ENCODE data around the gene AP3S2.
"Not testable (repeated sequence)": the region's sequence is repeated elsewhere in the genome, so short reads cannot be mapped to it uniquely, and the experiment has no call there.

Gene AP3S2

DNA sequence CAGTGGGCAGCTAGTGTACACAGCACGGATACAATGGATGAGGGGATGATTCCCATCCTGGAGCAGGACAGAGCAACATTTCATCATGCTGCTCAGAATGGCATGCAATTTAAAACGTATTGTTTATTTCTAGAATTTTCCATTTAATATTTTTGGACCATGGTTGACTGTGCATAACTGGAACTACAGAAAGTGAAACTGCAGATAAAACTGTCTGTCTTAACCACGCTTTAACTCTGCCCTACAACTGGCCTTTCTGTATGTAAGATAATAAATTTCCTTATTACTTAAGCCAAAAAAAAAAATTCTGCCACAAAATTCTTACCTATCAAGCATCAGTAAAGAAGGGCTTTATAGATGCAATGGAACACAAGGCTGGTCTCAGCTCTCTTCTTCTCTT lies 33.4 kb downstream of the AP3S2 start:
- Mint-ChIP-seq H3K4me3 (no peak overlapping the region), H3K27ac (no peak overlapping the region)

DNA sequence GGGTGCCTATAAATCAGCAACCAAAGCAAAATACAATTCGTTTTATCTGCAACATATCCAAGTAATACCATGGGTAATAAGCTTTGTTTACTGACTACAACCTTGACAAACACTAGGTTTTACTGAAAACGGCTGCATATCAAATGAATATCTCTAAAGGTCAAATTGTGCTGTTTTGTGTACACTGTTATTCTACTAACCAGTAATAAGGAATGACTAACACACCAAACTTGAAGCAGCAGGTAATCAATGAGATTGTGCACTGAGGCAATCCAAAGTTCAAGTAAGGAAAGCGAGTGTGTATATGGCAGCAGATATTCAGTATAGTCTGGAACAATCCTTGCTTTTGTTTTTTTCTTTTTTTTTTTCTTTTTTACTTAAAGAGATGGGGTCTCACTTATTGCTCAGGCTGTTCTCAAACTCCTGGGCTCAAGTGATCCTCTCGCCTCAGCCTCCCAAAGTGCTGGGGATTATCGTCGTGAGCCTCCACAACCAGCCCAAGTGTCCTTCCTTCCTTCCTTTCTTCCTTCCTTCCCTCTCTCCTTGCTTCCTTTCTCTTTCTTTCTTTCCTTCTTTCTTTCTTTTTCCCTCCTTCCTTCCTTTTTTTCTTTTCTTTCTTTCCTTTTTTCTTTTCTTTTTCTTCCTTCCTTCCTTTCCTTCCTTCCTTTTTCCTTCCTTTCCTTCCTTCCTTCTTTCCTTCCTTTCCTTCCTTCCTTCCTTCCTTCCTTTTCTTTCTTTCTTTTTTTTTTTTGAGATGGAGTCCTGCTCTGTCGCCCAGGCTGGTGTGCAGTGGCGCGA lies 34.9 kb downstream of the AP3S2 start:
- Mint-ChIP-seq H3K4me3 (no peak overlapping the region), H3K27me3 (ENCODE audit: low read depth, poor library complexity) (peaks cover 13% of the 10 kb centered on the region), H3K36me3 (ENCODE audit: low read depth) (peaks cover 48% of the 10 kb centered on the region), H3K4me1 (no peaks in the 10 kb centered on the region), H3K9me3 (peaks cover 11% of the 10 kb centered on the region), H3K27ac (no peak overlapping the region)
- TF ChIP-seq CTCF (IDR thresholded peaks at IDR 0.05) = no peak
- no peak for DNase-seq

More for the DNA sequence above, 33.4 kb downstream of the AP3S2 start:
- H3K9me3 Mint-ChIP-seq = peaks cover 11% of the 10 kb centered on the region
- H3K27me3 Mint-ChIP-seq (ENCODE audit: low read depth, poor library complexity) = peaks cover 13% of the 10 kb centered on the region
- no peaks in the 10 kb centered on the region for H3K4me1 Mint-ChIP-seq
- DNase-seq = no peak
- no peak for TF ChIP-seq CTCF (IDR thresholded peaks at IDR 0.05)
- H3K36me3 Mint-ChIP-seq (ENCODE audit: low read depth) = peaks cover 61% of the 10 kb centered on the region

- H3K9me3 Mint-ChIP-seq = peaks cover 19% of the 10 kb centered on the region
- no peaks in the 10 kb centered on the region for H3K4me1 Mint-ChIP-seq
- TF ChIP-seq CTCF (IDR thresholded peaks at IDR 0.05) = no peak
- H3K27me3 Mint-ChIP-seq (ENCODE audit: low read depth, poor library complexity) = peaks cover 13% of the 10 kb centered on the region
- no peak overlapping the region for H3K4me3 Mint-ChIP-seq
- H3K36me3 Mint-ChIP-seq (ENCODE audit: low read depth) = peaks cover 57% of the 10 kb centered on the region
- no peak overlapping the region for H3K27ac Mint-ChIP-seq
- no peak for DNase-seq
Measured at GRCh38 chr15:89857673-89858072, 36.1 kb downstream of the AP3S2 start.

DNA sequence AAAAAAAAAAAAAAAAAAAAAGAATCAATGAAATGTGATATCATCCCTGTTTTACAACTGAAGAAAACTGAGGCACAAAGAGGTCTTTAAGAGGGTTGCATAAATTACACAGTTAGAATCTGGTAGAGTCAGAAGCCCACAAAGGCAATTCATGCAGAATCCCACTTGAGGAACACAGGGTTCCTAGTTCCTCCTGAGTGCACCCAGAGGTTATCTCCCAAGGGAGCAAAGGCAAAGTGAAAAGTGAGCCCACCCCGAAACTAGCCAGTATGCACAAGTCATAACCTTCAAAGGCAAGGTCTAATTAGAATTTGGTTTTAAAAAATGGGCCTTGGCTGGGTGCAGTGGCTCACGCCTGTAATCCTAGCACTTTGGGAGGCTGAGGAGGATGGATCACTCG lies 37.8 kb downstream of the AP3S2 start:
- no peak for DNase-seq
- no peaks in the 10 kb centered on the region for H3K4me1 Mint-ChIP-seq

GRCh38 chr15:89854863-89855262 lies 38.9 kb downstream of the AP3S2 start:
- H3K4me3 Mint-ChIP-seq, DNase-seq, H3K4me1 Mint-ChIP-seq, H3K27ac Mint-ChIP-seq: not testable (repeated sequence)
- Mint-ChIP-seq H3K36me3 (ENCODE audit: low read depth) (peaks cover 73% of the 10 kb centered on the region), H3K9me3 (peaks cover 24% of the 10 kb centered on the region), H3K27me3 (ENCODE audit: low read depth, poor library complexity) (peaks cover 13% of the 10 kb centered on the region)

More for the DNA sequence above, 37.8 kb downstream of the AP3S2 start:
- peaks cover 24% of the 10 kb centered on the region for H3K9me3 Mint-ChIP-seq
- H3K36me3 Mint-ChIP-seq (ENCODE audit: low read depth) = peaks cover 73% of the 10 kb centered on the region
- no peak for TF ChIP-seq CTCF (IDR thresholded peaks at IDR 0.05)
- no peak overlapping the region for H3K4me3 Mint-ChIP-seq
- no peak overlapping the region for H3K27ac Mint-ChIP-seq
- peaks cover 13% of the 10 kb centered on the region for H3K27me3 Mint-ChIP-seq (ENCODE audit: low read depth, poor library complexity)

DNA sequence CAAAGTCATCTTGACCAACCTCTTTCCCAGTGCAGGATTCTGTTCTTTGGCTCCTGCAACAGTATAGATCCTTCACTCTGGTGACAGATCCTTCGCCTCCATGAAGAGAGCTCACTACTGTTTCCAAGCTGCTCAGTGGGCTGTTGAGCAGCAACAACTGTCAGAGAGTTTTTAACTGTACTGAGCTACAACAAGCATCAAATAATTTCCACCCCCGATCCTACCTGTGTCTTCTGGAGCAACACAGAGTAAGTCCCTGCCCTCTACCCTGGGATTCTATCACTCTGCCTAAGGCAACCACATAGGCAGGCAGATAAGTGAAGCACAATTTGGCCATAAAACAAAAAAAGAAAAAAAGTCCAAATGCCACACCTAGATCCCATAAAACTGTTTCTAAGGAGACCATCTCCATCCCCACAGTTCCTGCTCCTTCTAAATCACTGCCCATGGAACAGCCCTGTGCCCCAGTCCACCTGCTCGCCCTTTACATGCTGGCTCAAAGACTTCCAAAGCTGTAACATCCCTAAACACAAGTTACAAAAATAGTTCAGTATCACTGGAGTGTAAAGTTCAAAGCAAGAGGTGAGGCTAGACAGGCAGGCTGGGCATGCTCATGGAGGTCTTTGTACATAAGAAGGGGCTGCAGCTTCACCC lies 41.3 kb downstream of the AP3S2 start:
- peaks cover 73% of the 10 kb centered on the region for H3K36me3 Mint-ChIP-seq (ENCODE audit: low read depth)
- H3K27ac Mint-ChIP-seq = no peak overlapping the region
- H3K4me1 Mint-ChIP-seq = no peaks in the 10 kb centered on the region
- no peak overlapping the region for H3K4me3 Mint-ChIP-seq
- peaks cover 24% of the 10 kb centered on the region for H3K9me3 Mint-ChIP-seq
- DNase-seq = no peak
- H3K27me3 Mint-ChIP-seq (ENCODE audit: low read depth, poor library complexity) = peaks cover 6% of the 10 kb centered on the region
- no peak for TF ChIP-seq CTCF (IDR thresholded peaks at IDR 0.05)
